NCI-H2081 treated with DMSO at 0.1 percent for 48 hours (cell line): ENCODE data around the gene NSMCE1.

ENCODE experiments used
- DNase-seq: peaks from one replicate; lab custom pipeline; 2025; lab: John Stamatoyannopoulos, UW

NSMCE1 gene

GRCh38 chr16:27230562-27231001, 38.0 kb downstream of the NSMCE1 start:
- DNase-seq: no peak

- no peak for DNase-seq
Observed at GRCh38 chr16:27229891-27230470, 38.6 kb downstream of the NSMCE1 start.

GRCh38 chr16:27228621-27229501, 39.7 kb downstream of the NSMCE1 start:
- no peak for DNase-seq

- no peak for DNase-seq
Observed at GRCh38 chr16:27228045-27228444, 40.5 kb downstream of the NSMCE1 start.

- no peak for DNase-seq
Observed at GRCh38 chr16:27226976-27227705, 41.4 kb downstream of the NSMCE1 start.

- DNase-seq: no peak
Observed at GRCh38 chr16:27226476-27226875, 42.1 kb downstream of the NSMCE1 start.

GRCh38 chr16:27225536-27226360, 42.8 kb downstream of the NSMCE1 start:
- DNase-seq: no peak

GRCh38 chr16:27224741-27225300, 43.8 kb downstream of the NSMCE1 start:
- no peak for DNase-seq

- no peak for DNase-seq
Observed at GRCh38 chr16:27224271-27224737, 44.3 kb downstream of the NSMCE1 start.

GRCh38 chr16:27223701-27224100, 44.9 kb downstream of the NSMCE1 start:
- DNase-seq: no peak

- DNase-seq: no peak
Observed at GRCh38 chr16:27223226-27223610, 45.4 kb downstream of the NSMCE1 start.

- no peak for DNase-seq
Observed at GRCh38 chr16:27222249-27223225, 46.0 kb downstream of the NSMCE1 start.

GRCh38 chr16:27221576-27222248, 46.9 kb downstream of the NSMCE1 start:
- DNase-seq: no peak

GRCh38 chr16:27220991-27221390, 47.6 kb downstream of the NSMCE1 start:
- DNase-seq: no peak

- DNase-seq: no peak
Observed at GRCh38 chr16:27220527-27220926, 48.0 kb downstream of the NSMCE1 start.

GRCh38 chr16:27220120-27220519, 48.5 kb downstream of the NSMCE1 start:
- DNase-seq: no peak

GRCh38 chr16:27219161-27219560, 49.4 kb downstream of the NSMCE1 start:
- no peak for DNase-seq

GRCh38 chr16:27218756-27219155, 49.8 kb downstream of the NSMCE1 start:
- DNase-seq: no peak

GRCh38 chr16:27217256-27217655, 51.3 kb downstream of the NSMCE1 start:
- DNase-seq: no peak
